OCI-LY7 (cell line): ENCODE results near the gene LPGAT1. TPM values are rescaled to one million over a fixed set of nuclear protein-coding genes. Genes with fewer than 3 reads are reported as not detected.
A peak's percentile ranks its signal among the peaks of the same experiment; 100 is the strongest.

ENCODE experiments used
- BruUV-seq: library from RNA; stranded (reverse); fragments of 400-500 nt; replicated peaks from 2 replicates; lab custom pipeline; 2021; lab: Mats Ljungman, UMichigan
- CTCF ChIA-PET: fragments of 300-600 bp; sonication (Branson Sonifier 250); formaldehyde crosslinking; loops from one replicate; lab custom pipeline; 2022; ENCODE audit warnings: antibody characterized with exemption; ENCODE audit not compliant: unreplicated experiment; lab: Charles Lee
- POLR2A ChIA-PET: fragments of 300-600 bp; sonication (Branson Sonifier 250); formaldehyde crosslinking; loops from one replicate; lab custom pipeline; 2022; ENCODE audit warnings: antibody characterized with exemption; lab: Charles Lee
- DNase-seq: peaks from one replicate; pipeline ENCODE4 v3.0.0-alpha.2; 2015; ENCODE audit warnings: low spot score
- H2AFZ ChIP-seq: fragments of 200-600 bp; sonication (generic), shearing (Covaris generic); 2 replicates; pipeline ENCODE4 v1.6.1; 2014; ENCODE audit warnings: mild to moderate bottlenecking, antibody characterized with exemption, low read length, moderate library complexity
- H3K27ac ChIP-seq: fragments of 200-600 bp; sonication (generic); 2 replicates; pipeline ENCODE4 v1.5.1; 2014; ENCODE audit warnings: mixed run types, low read depth, mild to moderate bottlenecking, moderate library complexity, low read length, inconsistent platforms; ENCODE audit not compliant: poor library complexity, severe bottlenecking
- H3K36me3 ChIP-seq: fragments of 200-600 bp; sonication (generic); 2 replicates; pipeline ENCODE4 v1.6.1; 2014; ENCODE audit warnings: mild to moderate bottlenecking, antibody characterized with exemption, low read length, moderate library complexity, mixed read lengths; ENCODE audit not compliant: insufficient read depth
- H3K4me1 ChIP-seq: fragments of 200-600 bp; sonication (generic); 2 replicates; pipeline ENCODE4 v1.5.1; 2014; ENCODE audit warnings: mild to moderate bottlenecking, low read length; ENCODE audit not compliant: insufficient read depth, poor library complexity, severe bottlenecking
- H3K4me2 ChIP-seq: fragments of 200-600 bp; sonication (generic); 2 replicates; pipeline ENCODE4 v1.6.1; 2014; ENCODE audit warnings: mild to moderate bottlenecking, low read length
- H3K4me3 ChIP-seq: fragments of 200-600 bp; sonication (generic); 2 replicates; pipeline ENCODE4 v1.5.1; 2014; ENCODE audit warnings: mild to moderate bottlenecking, low read depth, low read length; ENCODE audit not compliant: poor library complexity, severe bottlenecking
- H3K79me2 ChIP-seq: fragments of 200-600 bp; sonication (generic); 2 replicates; pipeline ENCODE4 v1.6.1; 2016; ENCODE audit warnings: low read depth, mild to moderate bottlenecking, low read length, moderate library complexity, mixed read lengths; ENCODE audit not compliant: insufficient read depth
- H3K9me2 ChIP-seq: fragments of 200-600 bp; sonication (generic); 2 replicates; pipeline ENCODE4 v1.6.1; 2016; ENCODE audit warnings: mild to moderate bottlenecking, low read length, mixed read lengths; ENCODE audit not compliant: insufficient read depth
- H3K9me3 ChIP-seq: fragments of 200-600 bp; sonication (generic); 2 replicates; pipeline ENCODE4 v1.6.1; 2014; ENCODE audit warnings: mild to moderate bottlenecking, mixed run types, low read length, mixed read lengths
- H4K20me1 ChIP-seq: fragments of 200-600 bp; sonication (generic); 2 replicates; pipeline ENCODE4 v1.6.1; 2014; ENCODE audit warnings: mild to moderate bottlenecking, antibody characterized with exemption, low read length, moderate library complexity, mixed read lengths; ENCODE audit not compliant: insufficient read depth
- EZH2phosphoT487 ChIP-seq: fragments of 200-600 bp; sonication (generic); IDR thresholded peaks from 2 replicates; pipeline ENCODE4 v1.6.1; 2018; ENCODE audit warnings: low read depth, borderline replicate concordance, mild to moderate bottlenecking, mixed run types, antibody characterized with exemption, low read length, moderate library complexity, mixed read lengths
- intact Hi-C: fragments of 100-400 bp; cut with micrococcal nuclease; formaldehyde crosslinking; loops from one replicate; pipeline ENCODE4 v1.10.0; 2022; ENCODE audit not compliant: unreplicated experiment
- total RNA-seq, 2 experiments: library from RNA; depleted of rRNA in 1 of 2; stranded (reverse); fragments of >200 nt in 1 of 2; shearing (Covaris generic) in 1 of 2; gene quantifications; 2 replicates each; pipeline ENCODE4 v1.2.3, GENCODE V29; 2014 to 2022
- TF ChIP-seq, protein P1 (sequence below): fragments of 200-600 bp; sonication (generic); conservative IDR thresholded peaks from 2 replicates; pipeline ENCODE4 v1.5.1; 2014; ENCODE audit warnings: mild to moderate bottlenecking, antibody characterized with exemption, low read length, moderate library complexity, mixed read lengths

LPGAT1 gene
- total RNA-seq, 2 experiments from 2014 or later, result 14.1 to 35.2 TPM

DNA sequence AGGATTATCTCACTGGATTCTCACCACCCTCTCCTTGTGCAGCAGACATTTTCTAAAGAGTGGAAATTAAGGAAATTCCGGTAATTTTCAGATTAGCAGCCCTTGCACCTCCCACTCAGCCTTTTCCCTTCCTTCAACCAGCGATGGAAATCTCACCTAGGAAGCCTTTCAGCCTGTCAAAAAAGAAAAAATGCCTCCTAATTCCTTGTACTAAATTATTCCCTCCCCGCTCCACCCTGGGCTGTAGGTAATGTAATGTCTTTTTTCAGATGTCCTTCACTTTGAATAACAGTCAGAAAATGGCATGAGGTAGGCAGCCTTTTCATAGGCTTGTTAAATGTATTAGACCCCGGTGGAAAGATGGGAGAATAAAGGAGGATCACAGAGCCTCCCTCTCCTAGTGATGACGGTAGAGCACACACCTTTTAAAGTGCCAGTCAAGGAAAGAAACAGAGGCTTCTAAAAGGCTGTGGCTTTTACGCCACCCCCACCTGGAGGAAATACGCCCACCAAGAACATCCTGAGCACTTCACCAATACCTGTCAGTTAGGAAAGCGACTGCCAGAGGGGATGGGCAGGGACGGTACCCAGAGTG, 92.4 kb downstream of the LPGAT1 start:
- Histone ChIP-seq H2AFZ (no peak overlapping the region), H3K36me3 (no peaks in the 10 kb centered on the region), H3K4me2 (0 out of 2 replicates have a peak overlapping the region, but pooled peaks have one; percentile 42), H3K4me3 (no peak overlapping the region), H3K4me1 (peaks cover 23% of the 10 kb centered on the region), H3K27ac (no peak overlapping the region), H3K9me3 (no peaks in the 10 kb centered on the region), H3K9me2 (no peaks in the 10 kb centered on the region), H3K79me2 (no peaks in the 10 kb centered on the region), H4K20me1 (no peaks in the 10 kb centered on the region)
- BruUV-seq, result no TSS peak
- ChIA-PET CTCF (interaction anchor here (0.6 kb wide), 1 partner anchor 755 kb away, joined by 3 read pairs; no protein-coding TSS in a partner anchor), POLR2A (interaction anchor here (0.5 to 2.0 kb wide), 3 partner anchors 8 to 38 kb away, joined by 3 to 5 read pairs (median 3); no protein-coding TSS in a partner anchor)
- no peak for DNase-seq
- intact Hi-C loops, result no loop called here
- TF ChIP-seq, protein P1, sequence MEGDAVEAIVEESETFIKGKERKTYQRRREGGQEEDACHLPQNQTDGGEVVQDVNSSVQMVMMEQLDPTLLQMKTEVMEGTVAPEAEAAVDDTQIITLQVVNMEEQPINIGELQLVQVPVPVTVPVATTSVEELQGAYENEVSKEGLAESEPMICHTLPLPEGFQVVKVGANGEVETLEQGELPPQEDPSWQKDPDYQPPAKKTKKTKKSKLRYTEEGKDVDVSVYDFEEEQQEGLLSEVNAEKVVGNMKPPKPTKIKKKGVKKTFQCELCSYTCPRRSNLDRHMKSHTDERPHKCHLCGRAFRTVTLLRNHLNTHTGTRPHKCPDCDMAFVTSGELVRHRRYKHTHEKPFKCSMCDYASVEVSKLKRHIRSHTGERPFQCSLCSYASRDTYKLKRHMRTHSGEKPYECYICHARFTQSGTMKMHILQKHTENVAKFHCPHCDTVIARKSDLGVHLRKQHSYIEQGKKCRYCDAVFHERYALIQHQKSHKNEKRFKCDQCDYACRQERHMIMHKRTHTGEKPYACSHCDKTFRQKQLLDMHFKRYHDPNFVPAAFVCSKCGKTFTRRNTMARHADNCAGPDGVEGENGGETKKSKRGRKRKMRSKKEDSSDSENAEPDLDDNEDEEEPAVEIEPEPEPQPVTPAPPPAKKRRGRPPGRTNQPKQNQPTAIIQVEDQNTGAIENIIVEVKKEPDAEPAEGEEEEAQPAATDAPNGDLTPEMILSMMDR, result no peak
- TF ChIP-seq EZH2phosphoT487, result no peak

DNA sequence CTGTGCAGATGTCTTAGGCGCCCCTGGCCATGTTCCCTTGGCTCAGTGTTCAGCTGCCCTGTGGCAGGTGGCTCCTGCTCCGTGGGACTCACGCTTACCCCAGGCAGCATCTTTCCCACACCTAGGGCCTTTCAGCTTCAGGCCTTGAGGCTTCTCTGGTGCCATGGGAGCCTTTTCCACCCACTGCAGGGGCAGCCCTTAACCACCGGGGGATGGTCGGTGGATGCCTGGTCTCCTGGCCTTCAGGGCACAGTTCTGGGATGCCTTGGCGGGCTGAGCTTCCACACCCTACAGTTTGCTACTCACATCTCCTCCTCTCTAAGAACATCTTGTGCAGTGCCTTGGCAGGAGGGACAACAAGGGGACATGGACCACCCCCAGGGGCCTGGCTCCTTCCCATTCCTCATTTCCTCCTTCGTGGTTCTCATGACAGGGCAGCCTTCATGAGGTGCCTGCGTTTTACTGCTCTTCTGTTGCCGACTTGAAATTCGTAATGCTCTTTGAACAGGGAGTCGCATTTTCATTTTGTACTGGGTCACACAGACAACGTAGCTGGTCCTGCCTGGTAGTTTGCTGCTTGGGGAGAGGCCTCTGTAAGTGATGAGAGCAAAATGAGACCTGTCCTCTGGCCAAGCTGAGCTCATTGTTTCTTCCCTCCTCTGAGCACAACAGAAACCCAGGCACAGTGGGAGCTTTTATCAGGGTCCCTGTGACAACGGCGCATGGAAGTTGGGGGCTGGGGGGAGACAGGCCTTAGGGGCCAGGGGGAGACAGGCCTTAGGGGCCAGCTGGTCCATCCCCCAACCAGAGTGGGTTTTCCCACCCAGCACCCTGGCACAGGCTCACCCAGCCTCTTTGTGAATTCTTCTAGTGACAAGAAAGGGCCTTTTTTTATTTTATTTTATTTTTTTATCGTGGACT, 93.2 kb downstream of the LPGAT1 start:
- intact Hi-C loops, result no loop called here
- TF ChIP-seq EZH2phosphoT487, result no peak
- TF ChIP-seq, protein P1, result no peak

More for the DNA sequence above, 93.2 kb downstream of the LPGAT1 start:
- no peak for DNase-seq
- peaks cover 27% of the 10 kb centered on the region for H3K4me1 ChIP-seq
- H2AFZ ChIP-seq, result no peak overlapping the region
- no peaks in the 10 kb centered on the region for H4K20me1 ChIP-seq
- no peak overlapping the region for H3K4me2 ChIP-seq
- H3K9me3 ChIP-seq, result no peaks in the 10 kb centered on the region
- POLR2A ChIA-PET, result interaction anchor here (0.5 to 1.0 kb wide), 4 partner anchors 10 to 1892 kb away, joined by 3 read pairs; partner anchors contain the start of genes DTL and INTS7
- no peak overlapping the region for H3K4me3 ChIP-seq
- no peak overlapping the region for H3K27ac ChIP-seq
- CTCF ChIA-PET, result interaction anchor here (0.6 kb wide), 3 partner anchors 38 to 755 kb away, joined by 3 to 4 read pairs (median 3); no protein-coding TSS in a partner anchor
- no peaks in the 10 kb centered on the region for H3K9me2 ChIP-seq
- BruUV-seq, result no TSS peak
- no peaks in the 10 kb centered on the region for H3K36me3 ChIP-seq
- no peaks in the 10 kb centered on the region for H3K79me2 ChIP-seq
